Right kidney (tissue), 9 donors: Measurements from ENCODE around the gene PUS1.
"Not testable (repeated sequence)": the region's sequence is repeated elsewhere in the genome, so short reads cannot be mapped to it uniquely, and the experiment has no call there.

ENCODE experiments used
- DNase-seq: peaks from one replicate; pipeline ENCODE4 v3.0.0-alpha.2; 2016
- long read RNA-seq, 8 donors: transcript quantifications; one replicate each; lab custom pipeline, GENCODE V29; 2026

Gene PUS1
- long read RNA-seq, donor 1, full-length matches to known transcripts = 7 of 7 reads
- long read RNA-seq, donor 1, partial matches to known transcripts = 0 of 7 reads
- long read RNA-seq, donor 1, other reads (novel, unspliced or antisense) = 0 of 7 reads
- long read RNA-seq, donor 2 = 0 reads
- long read RNA-seq, donor 3, full-length matches to known transcripts = 4 of 4 reads
- long read RNA-seq, donor 3, partial matches to known transcripts = 0 of 4 reads
- long read RNA-seq, donor 3, other reads (novel, unspliced or antisense) = 0 of 4 reads
- long read RNA-seq, donor 4, partial matches to known transcripts = 0 of 4 reads
- long read RNA-seq, donor 4, other reads (novel, unspliced or antisense) = 0 of 4 reads
- long read RNA-seq, donor 5, full-length matches to known transcripts = 5 of 10 reads
- long read RNA-seq, donor 5, partial matches to known transcripts = 5 of 10 reads
- long read RNA-seq, donor 5, other reads (novel, unspliced or antisense) = 0 of 10 reads
- long read RNA-seq, donor 6, full-length matches to known transcripts = 7 of 7 reads
- long read RNA-seq, donor 6, partial matches to known transcripts = 0 of 7 reads
- long read RNA-seq, donor 6, other reads (novel, unspliced or antisense) = 0 of 7 reads
- long read RNA-seq, donor 7, full-length matches to known transcripts = 6 of 6 reads
- long read RNA-seq, donor 7, partial matches to known transcripts = 0 of 6 reads
- long read RNA-seq, donor 7, other reads (novel, unspliced or antisense) = 0 of 6 reads
- long read RNA-seq, donor 8, full-length matches to known transcripts = 3 of 3 reads
- long read RNA-seq, donor 8, partial matches to known transcripts = 0 of 3 reads
- long read RNA-seq, donor 8, other reads (novel, unspliced or antisense) = 0 of 3 reads

GRCh38 chr12:131928711-131929580 is at the start of gene PUS1:
Gene PUS1, plus strand, starts transcription at chr12:131929276. Its CDS starts 447 bp downstream, at chr12:131929723.
- peak; percentile 88 for DNase-seq

- no peak for DNase-seq
These were observed 46.1 kb upstream of the PUS1 start for GRCh38 chr12:131882804-131883520.

GRCh38 chr12:131883521-131883900 is 45.6 kb upstream of the PUS1 start:
- DNase-seq = no peak

- not testable (repeated sequence) for DNase-seq
These were observed 44.0 kb upstream of the PUS1 start for GRCh38 chr12:131885076-131885475.

- no peak for DNase-seq
These were observed 43.5 kb upstream of the PUS1 start for GRCh38 chr12:131885543-131886057.

- DNase-seq = not testable (repeated sequence)
These were observed 37.4 kb upstream of the PUS1 start for GRCh38 chr12:131891722-131892121.

GRCh38 chr12:131892711-131893604 is 36.1 kb upstream of the PUS1 start:
- DNase-seq = no peak

GRCh38 chr12:131893605-131894312 is 35.3 kb upstream of the PUS1 start:
- peak; percentile 20 for DNase-seq

- peak; percentile 80 for DNase-seq
These were observed 34.7 kb upstream of the PUS1 start, which contains the start of gene ULK1 for GRCh38 chr12:131894313-131894860. Gene ULK1, plus strand, starts transcription at chr12:131894622. Its CDS starts 380 bp downstream, at chr12:131895002.

GRCh38 chr12:131894981-131895639 is 34.0 kb upstream of the PUS1 start:
- DNase-seq = peak; percentile 44

- DNase-seq = no peak
These were observed 33.4 kb upstream of the PUS1 start for GRCh38 chr12:131895640-131896079.

GRCh38 chr12:131896080-131896810 is 32.8 kb upstream of the PUS1 start:
- peak; percentile 82 for DNase-seq

GRCh38 chr12:131896811-131897270 is 32.2 kb upstream of the PUS1 start:
- DNase-seq = no peak

- no peak for DNase-seq
These were observed 31.8 kb upstream of the PUS1 start for GRCh38 chr12:131897276-131897675.

- no peak for DNase-seq
These were observed 31.2 kb upstream of the PUS1 start for GRCh38 chr12:131897875-131898274.

- DNase-seq = no peak
These were observed 28.7 kb upstream of the PUS1 start for GRCh38 chr12:131900397-131900796.
